ENCODE measurements around the gene OR2V2.

DNA sequence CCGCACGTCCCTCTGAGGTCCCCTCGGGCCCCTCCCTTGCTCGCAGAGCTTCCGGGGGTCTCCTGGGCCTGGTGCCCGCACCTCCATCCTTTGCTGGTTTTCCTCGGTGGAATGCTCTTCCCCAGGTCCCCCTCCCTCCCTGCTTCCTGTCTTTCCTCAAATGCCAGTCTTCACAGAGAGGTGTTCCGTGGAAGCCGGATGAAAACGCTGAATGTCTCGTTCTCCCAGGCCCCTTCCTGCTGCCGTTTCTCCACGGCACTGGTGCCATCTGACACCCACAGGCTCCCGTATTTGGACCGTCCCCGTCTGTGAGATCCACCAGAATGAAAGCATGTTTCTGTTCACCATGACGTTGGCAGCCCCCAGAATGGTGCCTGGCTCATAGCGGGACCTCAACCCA lies 20.5 kb upstream of the OR2V2 start:
- TF ChIP-seq POLR2AphosphoS5 (IDR thresholded peaks at IDR 0.05) (no peak), POLR2A (IDR thresholded peaks at IDR 0.05) (no peak), EP300 (IDR thresholded peaks at IDR 0.05) (no peak)
- TF ChIP-seq, protein P1, sequence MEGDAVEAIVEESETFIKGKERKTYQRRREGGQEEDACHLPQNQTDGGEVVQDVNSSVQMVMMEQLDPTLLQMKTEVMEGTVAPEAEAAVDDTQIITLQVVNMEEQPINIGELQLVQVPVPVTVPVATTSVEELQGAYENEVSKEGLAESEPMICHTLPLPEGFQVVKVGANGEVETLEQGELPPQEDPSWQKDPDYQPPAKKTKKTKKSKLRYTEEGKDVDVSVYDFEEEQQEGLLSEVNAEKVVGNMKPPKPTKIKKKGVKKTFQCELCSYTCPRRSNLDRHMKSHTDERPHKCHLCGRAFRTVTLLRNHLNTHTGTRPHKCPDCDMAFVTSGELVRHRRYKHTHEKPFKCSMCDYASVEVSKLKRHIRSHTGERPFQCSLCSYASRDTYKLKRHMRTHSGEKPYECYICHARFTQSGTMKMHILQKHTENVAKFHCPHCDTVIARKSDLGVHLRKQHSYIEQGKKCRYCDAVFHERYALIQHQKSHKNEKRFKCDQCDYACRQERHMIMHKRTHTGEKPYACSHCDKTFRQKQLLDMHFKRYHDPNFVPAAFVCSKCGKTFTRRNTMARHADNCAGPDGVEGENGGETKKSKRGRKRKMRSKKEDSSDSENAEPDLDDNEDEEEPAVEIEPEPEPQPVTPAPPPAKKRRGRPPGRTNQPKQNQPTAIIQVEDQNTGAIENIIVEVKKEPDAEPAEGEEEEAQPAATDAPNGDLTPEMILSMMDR (IDR thresholded peaks at IDR 0.05): no peak

Data from gastroesophageal sphincter (tissue), 3 donors.